Thymus (tissue), 11 donors: ENCODE measurements around the gene PTGDS. TPM values are rescaled to one million over a fixed set of nuclear protein-coding genes. Genes with fewer than 3 reads are reported as not detected.

Experiments used
- DNase-seq, 9 donors: peaks; one replicate each; pipeline ENCODE4 v3.0.0-alpha.2; 2013; ENCODE audit warnings: low spot score in 9 of 9, low read depth in 6 of 9, missing footprints in 1 of 9
- H3K27ac ChIP-seq, 2 donors: one replicate each; pipeline ENCODE4 v1.5.1; 2013; ENCODE audit warnings: control low read depth in 1 of 2, low read depth in 1 of 2, low read length in 1 of 2, mild to moderate bottlenecking in 1 of 2, moderate library complexity in 1 of 2
- H3K27me3 ChIP-seq, 2 donors: one replicate each; pipeline ENCODE4 v1.5.1; 2013; ENCODE audit warnings: low read length in 1 of 2; ENCODE audit not compliant: control insufficient read depth in 2 of 2, insufficient read depth in 1 of 2
- H3K36me3 ChIP-seq, 2 donors: one replicate each; pipeline ENCODE4 v1.5.1; 2013; ENCODE audit warnings: low read length in 1 of 2, mild to moderate bottlenecking in 1 of 2, moderate library complexity in 1 of 2; ENCODE audit not compliant: control insufficient read depth in 2 of 2, insufficient read depth in 2 of 2
- H3K4me1 ChIP-seq, 2 donors: one replicate each; pipeline ENCODE4 v1.5.1; 2013; ENCODE audit warnings: low read length in 2 of 2; ENCODE audit not compliant: control insufficient read depth in 2 of 2, insufficient read depth in 2 of 2
- H3K4me3 ChIP-seq, 2 donors: one replicate each; pipeline ENCODE4 v1.5.1; 2013; ENCODE audit warnings: low read length in 2 of 2, control low read depth in 1 of 2, mild to moderate bottlenecking in 1 of 2
- H3K9me3 ChIP-seq, 2 donors: one replicate each; pipeline ENCODE4 v1.5.1; 2013; ENCODE audit warnings: low read length in 1 of 2, mild to moderate bottlenecking in 1 of 2; ENCODE audit not compliant: control insufficient read depth in 2 of 2, insufficient read depth in 1 of 2
- WGBS: extraction: QIAGEN DNeasy Blood & Tissue Kit; methylation state at CpG from one replicate; pipeline ENCODE4 v1.1.7; 2013; 5-methylcytosine and 5-hydroxymethylcytosine counted together
- polyA plus RNA-seq: library from polyadenylated mRNA; stranded (reverse); fragments of 200-250 nt; gene quantifications from one replicate; pipeline ENCODE4 v1.2.3, GENCODE V29; 2013
- total RNA-seq: library from RNA; stranded (reverse); fragments of 120-200 nt; gene quantifications from one replicate; pipeline ENCODE4 v1.2.4, GENCODE V29; 2013
- donor health status: healthy.

Gene PTGDS
- total and polyA plus RNA-seq, 2 donors: 5.0 to 137 TPM

GRCh38 chr9:137023583-137023991 lies 46.3 kb downstream of the PTGDS start:
- Histone ChIP-seq H3K4me1 (peaks cover 0 to 14% of the 10 kb centered on the region in 2 donors), H3K9me3 (no peaks in the 10 kb centered on the region), H3K4me3 (no peak overlapping the region), H3K27me3 (peaks cover 5 to 20% of the 10 kb centered on the region in 2 donors), H3K36me3 (no peaks in the 10 kb centered on the region), H3K27ac (no peak overlapping the region)
- WGBS: 95% methylated on average over 15 of the region's 15 CpGs
- no peak for DNase-seq

DNA sequence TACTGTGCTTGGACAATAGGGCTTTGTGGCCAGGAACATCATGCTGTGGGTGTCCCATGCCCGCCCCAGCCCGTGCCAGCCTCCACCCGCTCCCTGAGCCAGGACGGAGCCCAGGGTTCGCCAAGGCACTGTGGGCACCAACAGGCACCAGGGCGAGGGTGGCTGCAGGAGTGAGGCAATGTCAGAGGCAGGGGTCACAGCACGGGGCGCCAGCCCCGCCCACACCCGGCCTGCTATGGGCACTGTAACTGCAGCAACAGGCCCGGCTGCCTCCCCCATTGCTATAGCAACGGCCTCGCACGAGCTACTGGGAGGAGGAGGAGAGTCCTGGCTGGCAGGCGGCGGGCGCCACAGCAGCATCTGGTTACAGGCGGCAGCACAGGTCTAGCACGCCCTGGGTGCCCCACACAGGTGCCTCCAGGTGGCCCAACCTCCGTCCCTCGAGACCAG lies 48.2 kb downstream of the PTGDS start:
- Histone ChIP-seq H3K36me3 (no peaks in the 10 kb centered on the region), H3K4me1 (peaks cover 8 to 34% of the 10 kb centered on the region in 2 donors), H3K4me3 (no peak overlapping the region), H3K27ac (no peak overlapping the region), H3K9me3 (no peaks in the 10 kb centered on the region), H3K27me3 (peaks cover 12 to 39% of the 10 kb centered on the region in 2 donors)
- no peak for DNase-seq
- whole genome bisulfite sequencing: 93% methylated on average over 21 of the region's 21 CpGs

DNA sequence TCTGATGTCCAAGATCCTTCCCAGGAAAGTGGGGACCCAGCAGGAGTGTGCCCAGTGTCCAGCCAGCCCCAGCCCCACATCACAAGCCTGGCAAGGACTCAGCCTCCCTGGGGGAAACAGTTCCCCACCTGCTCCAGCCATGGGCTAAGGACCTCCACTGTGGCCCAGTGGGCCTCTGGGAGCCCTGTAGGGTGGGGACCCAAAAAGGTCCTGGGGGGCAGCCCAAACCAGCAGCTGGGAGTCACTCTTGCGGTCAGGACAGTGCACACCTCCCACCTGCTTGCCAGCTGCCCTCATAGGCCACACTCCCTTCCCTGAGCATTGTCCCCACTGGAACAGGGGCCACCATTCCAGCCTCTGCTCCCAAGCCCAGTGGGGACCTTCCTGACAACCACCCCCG lies 49.1 kb downstream of the PTGDS start:
- Histone ChIP-seq H3K9me3 (no peaks in the 10 kb centered on the region), H3K36me3 (no peaks in the 10 kb centered on the region), H3K4me1 (peaks cover 8 to 37% of the 10 kb centered on the region in 2 donors), H3K27ac (no peak overlapping the region), H3K27me3 (peaks cover 20 to 47% of the 10 kb centered on the region in 2 donors), H3K4me3 (no peak overlapping the region)
- WGBS: 94% methylated on average over 2 of the region's 2 CpGs
- no peak for DNase-seq

DNA sequence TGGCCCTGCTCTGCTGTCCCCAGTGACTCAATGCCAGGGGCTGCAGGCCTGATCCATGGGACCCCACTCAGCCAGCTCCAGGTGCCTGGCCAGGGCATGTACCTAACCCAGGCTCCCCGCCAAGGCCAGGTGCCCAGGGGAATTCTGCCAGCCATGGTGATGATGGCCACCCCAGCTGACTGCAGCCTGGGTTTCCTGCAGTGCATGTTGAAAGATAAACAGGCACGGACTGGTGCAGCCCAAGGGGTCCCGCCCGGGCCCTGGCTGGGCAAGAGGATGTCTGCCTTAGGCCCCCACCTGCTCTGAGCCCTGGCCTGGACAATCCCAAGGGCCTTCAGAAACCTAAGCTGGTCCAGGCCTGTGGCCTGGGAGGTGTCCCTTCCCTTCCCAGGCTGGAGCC lies 49.5 kb downstream of the PTGDS start:
- Histone ChIP-seq H3K4me1 (peaks cover 8 to 39% of the 10 kb centered on the region in 2 donors), H3K4me3 (no peak overlapping the region), H3K27me3 (peaks cover 24 to 51% of the 10 kb centered on the region in 2 donors), H3K36me3 (no peaks in the 10 kb centered on the region), H3K9me3 (no peaks in the 10 kb centered on the region), H3K27ac (no peak overlapping the region)
- WGBS: 95% methylated on average over 4 of the region's 4 CpGs
- DNase-seq: no peak

GRCh38 chr9:137027369-137028262 lies 50.3 kb downstream of the PTGDS start, which contains the start of gene ABCA2:
TSS of gene ABCA2 (minus strand) at chr9:137028237. CDS start at chr9:137028140, 97 bp downstream.
- Histone ChIP-seq H3K36me3 (no peaks in the 10 kb centered on the region), H3K4me1 (peaks cover 13 to 47% of the 10 kb centered on the region in 2 donors), H3K4me3 (peak within 1 kb of the TSS; percentile 44 to 54), H3K27me3 (peaks cover 27 to 58% of the 10 kb centered on the region in 2 donors), H3K27ac (peak within 1 kb of the TSS; percentile 11 to 32), H3K9me3 (no peaks in the 10 kb centered on the region)
- WGBS: 9% methylated on average over 90 of the region's 95 CpGs
- no peak for DNase-seq

DNA sequence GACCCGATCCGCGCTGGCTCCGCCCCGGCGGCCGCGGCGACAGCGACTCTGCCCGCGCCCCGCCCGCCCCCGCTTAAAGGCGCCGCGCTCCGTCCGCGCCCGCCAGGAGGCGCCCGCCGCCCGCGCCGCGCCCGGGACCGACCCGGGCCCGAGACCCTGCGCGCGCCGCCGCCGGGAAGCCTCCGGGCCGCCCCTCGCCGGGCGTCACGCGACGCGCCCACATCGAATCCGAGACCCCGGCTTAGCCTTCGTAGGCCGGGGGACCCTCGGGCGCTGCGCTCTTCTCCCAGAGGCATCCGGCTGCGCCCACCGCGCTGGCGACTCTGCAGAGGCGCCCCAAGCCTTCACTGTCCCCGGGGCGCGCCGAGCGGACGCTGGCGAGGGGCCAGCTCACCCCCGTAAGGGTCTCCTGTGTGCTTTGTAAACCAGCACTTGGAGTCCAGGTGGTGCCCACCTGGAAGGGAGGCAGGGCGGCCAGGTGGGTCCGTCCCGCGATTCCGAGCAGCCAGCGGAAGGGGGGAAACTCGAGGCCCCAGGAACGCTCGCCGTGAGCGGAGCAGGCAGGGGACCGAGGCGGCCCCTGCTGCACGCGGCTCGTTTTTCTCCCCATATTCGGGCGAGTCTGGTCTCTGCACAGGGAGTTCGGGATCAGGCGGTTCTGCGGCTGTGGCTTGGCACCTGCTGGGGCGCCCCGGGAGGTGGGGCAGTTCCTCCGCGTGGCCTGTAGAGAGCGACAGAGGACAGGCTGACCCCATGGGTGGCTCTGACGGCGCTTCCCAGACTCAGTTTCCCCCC lies 51.2 kb downstream of the PTGDS start:
- Histone ChIP-seq H3K4me1 (peaks cover 13 to 50% of the 10 kb centered on the region in 2 donors), H3K27ac (peak overlapping the region; percentile 11 to 32)
- WGBS: under 1% methylated on average over 98 of the region's 98 CpGs

GRCh38 chr9:137029058-137029936 lies 52.0 kb downstream of the PTGDS start:
- DNase-seq: peak in 6 of 9 donors; percentile 29 to 69 (median 58)
- peaks cover 28 to 68% of the 10 kb centered on the region in 2 donors for H3K27me3 ChIP-seq
- WGBS: 13% methylated on average over 19 of the region's 19 CpGs
- H3K4me3 ChIP-seq: peak overlapping the region; percentile 44 to 54
- no peak overlapping the region for H3K27ac ChIP-seq
- H3K36me3 ChIP-seq: no peaks in the 10 kb centered on the region
- no peaks in the 10 kb centered on the region for H3K9me3 ChIP-seq
- H3K4me1 ChIP-seq: peaks cover 13 to 51% of the 10 kb centered on the region in 2 donors

More for the DNA sequence above, 51.2 kb downstream of the PTGDS start:
- H3K27me3 ChIP-seq: peaks cover 27 to 63% of the 10 kb centered on the region in 2 donors
- no peaks in the 10 kb centered on the region for H3K36me3 ChIP-seq
- H3K4me3 ChIP-seq: peak overlapping the region; percentile 44 to 54
- H3K9me3 ChIP-seq: no peaks in the 10 kb centered on the region
- peak in 8 of 9 donors; percentile 17 to 73 (median 42) for DNase-seq

GRCh38 chr9:137030006-137030405 lies 52.7 kb downstream of the PTGDS start:
- Histone ChIP-seq H3K4me3 (no peak overlapping the region), H3K27me3 (peaks cover 31 to 75% of the 10 kb centered on the region in 2 donors), H3K4me1 (peaks cover 13 to 58% of the 10 kb centered on the region in 2 donors), H3K9me3 (no peaks in the 10 kb centered on the region), H3K27ac (no peak overlapping the region), H3K36me3 (no peaks in the 10 kb centered on the region)
- no peak for DNase-seq
- 31% methylated on average over 15 of the region's 15 CpGs for WGBS
